Dermis microvascular lymphatic vessel endothelial cell (primary cell): ENCODE measurements around the gene PI4KA. TPM values are rescaled to one million over a fixed set of nuclear protein-coding genes. Genes with fewer than 3 reads are reported as not detected.
"Not testable (repeated sequence)": the region's sequence is repeated elsewhere in the genome, so short reads cannot be mapped to it uniquely, and the experiment has no call there.

Experiments
- DNase-seq, 2 donors: peaks; one replicate each; pipeline versions ENCODE4 v3.0.0 to v3.0.0-alpha.2; 2010; ENCODE audit warnings: low read depth in 2 of 2
- total RNA-seq: library from RNA; depleted of rRNA; stranded (reverse); fragments of >200 nt; gene quantifications from 2 replicates; pipeline ENCODE4 v1.2.1, GENCODE V29; 2014

Gene PI4KA
- total RNA-seq, 1 donor from 2014 or later, result 19.8 TPM

DNA sequence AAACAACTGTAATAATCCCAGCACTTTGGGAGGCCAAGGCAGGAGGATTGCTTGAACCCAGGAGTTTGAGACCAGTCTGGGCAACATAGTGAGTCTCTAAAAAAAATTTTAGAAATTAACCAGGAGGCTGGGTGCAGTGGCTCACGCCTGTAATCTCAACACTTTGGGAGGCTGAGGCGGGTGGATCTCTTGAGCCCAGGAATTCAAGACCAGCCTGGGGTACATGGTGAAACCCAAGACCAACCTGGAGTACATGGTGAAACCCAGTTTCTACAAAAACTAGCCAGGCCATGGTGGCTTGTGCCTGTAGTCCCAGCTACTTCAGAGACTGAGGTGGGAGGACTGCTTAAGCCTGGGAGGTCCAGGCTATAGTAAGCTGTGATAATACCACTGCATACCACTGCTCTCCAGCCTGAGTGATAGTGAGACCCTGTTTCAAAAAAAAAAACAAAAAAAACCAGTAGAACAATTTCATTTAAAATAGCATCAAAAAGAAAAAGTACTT is 11.2 kb downstream of the PI4KA start:
- no peak for DNase-seq

DNA sequence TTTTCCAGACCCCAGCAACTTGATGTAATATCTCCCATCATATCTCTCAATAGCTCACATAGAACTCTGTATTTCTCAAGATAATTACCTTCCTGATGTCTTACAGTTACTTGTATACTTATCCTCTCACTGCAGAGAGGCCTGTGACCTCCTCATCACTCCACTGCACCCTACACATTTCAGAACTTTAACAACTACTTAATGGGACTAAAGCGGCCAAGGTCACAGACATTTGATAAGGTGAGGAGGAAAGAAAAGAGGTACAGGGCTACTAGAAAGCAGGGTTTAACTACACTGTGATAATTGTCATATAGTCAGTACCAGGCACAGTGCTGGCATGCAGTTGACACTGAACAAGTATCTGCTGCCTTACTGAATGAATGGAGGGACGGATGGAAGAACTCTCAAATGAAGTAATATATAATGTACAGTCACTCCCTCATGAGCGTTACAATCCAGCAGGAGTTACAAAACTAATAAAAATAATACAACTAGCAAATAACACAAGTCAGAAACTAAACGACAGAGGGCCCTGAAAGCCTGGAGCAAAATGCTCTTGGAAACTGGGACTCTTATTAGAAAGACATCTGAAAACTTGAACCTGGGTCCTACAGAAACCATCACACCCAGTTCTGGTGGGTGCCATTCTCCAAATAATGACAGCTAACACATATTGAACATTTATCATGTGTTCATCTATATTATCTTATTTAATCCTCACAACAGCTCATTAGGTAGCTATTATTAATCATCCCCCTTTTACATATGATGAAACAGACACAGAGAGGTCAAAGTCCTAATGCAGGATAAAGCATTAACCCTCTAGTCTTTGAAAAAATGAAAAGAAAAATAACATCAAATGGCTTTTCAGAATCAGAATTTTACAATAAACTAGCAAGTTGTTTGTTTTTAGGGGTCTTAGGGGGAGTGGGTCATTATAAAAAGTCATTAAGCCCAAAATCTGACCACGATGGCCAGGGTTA is 14.3 kb downstream of the PI4KA start:
- DNase-seq, result no peak

DNA sequence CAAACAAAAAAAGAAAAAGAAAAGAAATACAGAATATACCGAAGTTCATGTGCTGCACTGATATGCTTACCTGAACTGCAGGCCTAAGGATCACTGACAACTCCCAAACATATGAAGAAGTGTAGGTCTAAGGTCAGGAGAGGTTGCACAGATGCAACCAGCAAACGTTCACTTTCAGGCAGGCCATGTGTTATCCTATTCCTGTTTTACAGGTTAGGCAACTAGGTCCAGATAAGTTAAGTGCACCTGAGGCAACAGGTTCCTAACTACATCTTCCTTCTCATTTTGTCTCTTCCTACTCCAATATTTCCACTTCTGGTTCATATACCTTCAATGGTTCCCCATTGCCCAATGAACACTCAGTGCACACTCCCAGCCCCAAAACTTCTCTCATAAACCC is 15.1 kb downstream of the PI4KA start:
- no peak for DNase-seq

DNA sequence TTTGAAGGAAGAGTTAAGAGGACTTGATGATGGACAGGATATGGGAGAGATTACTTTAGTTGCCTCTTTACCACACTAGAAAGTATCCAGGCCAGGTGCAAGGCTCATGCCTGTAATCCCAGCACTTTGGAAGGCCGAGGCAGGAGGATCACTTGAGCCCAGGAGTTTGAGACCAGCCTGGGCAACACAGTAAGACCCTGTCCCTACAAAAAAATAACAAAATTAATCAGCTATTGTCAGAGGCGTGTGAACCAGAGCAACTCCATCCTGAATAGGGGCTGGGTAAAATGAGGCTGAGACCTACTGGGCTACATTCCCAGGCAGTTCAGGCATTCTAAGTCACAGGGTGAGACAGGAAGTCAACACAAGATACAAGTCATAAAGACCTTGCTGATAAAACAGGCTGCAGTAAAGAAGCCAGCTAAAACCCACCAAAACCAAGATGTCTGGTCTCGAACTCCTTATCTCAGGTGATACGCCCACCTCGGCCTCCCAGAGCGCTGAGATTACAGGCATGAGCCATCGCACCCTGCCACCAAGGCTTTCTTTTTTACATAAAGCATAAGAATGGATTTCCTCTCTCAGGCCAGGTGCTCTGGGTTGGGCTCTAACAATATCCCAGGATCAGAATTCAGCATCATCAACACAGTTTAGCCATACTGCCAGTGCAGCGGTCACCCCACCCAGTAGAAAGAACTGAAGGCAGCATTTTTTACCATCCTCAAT is 17.8 kb downstream of the PI4KA start:
- DNase-seq, result no peak

DNA sequence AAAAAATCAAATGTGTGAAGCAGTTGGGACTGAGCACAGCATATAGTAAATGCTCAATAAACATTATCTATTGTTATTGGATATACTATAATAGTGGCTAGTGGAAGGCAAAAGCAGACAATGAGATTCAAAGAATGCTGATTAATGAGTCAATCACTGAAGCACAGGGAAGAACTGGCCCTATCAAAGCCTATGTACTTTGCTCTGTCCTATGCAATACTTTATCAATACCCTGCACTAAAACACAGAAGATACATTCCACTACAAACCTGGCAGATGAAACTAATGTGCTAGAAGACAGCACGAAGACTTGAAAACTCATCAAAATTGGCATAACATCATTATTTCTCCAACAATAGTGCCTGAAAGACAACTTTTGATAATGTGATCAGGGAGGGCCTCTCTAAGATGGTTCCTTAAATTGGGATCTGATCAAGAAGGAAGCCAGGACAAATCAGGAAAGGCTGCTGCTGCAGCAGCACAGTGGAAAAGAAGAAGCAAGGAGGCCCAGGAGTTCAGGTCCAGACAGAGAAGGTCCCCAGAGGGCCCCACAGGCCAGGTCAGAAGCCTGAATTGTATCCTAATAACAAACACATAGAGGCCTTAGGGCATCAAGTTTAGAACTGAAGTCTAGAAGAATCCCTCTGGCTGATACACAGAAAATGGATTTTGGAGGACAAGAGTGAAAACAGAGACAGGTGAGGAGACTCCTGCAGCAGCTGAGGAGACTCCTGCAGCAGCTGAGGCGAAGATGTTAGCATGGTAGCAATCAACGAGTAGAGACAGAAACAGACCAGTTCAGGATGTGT is 18.6 kb downstream of the PI4KA start:
- DNase-seq, result no peak

DNA sequence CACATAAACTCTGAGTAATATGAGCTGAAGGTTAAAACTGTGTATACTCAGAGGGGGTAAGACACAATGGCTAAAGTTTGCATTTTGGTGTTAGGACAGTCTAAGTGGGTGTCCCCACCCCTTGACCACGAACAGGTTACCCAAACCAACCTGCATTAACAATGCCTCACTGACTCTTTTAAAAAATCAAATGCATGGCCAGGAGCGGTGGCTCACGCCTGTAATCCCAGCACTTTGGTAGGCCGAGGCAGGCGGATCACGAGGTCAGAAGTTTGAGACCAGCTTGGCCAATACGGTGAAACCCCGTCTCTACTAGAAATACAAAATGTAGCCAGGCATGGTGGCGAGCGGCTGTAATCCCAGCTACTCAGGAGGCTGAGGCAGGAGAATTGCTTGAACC is 19.3 kb downstream of the PI4KA start:
- not testable (repeated sequence) for DNase-seq

DNA sequence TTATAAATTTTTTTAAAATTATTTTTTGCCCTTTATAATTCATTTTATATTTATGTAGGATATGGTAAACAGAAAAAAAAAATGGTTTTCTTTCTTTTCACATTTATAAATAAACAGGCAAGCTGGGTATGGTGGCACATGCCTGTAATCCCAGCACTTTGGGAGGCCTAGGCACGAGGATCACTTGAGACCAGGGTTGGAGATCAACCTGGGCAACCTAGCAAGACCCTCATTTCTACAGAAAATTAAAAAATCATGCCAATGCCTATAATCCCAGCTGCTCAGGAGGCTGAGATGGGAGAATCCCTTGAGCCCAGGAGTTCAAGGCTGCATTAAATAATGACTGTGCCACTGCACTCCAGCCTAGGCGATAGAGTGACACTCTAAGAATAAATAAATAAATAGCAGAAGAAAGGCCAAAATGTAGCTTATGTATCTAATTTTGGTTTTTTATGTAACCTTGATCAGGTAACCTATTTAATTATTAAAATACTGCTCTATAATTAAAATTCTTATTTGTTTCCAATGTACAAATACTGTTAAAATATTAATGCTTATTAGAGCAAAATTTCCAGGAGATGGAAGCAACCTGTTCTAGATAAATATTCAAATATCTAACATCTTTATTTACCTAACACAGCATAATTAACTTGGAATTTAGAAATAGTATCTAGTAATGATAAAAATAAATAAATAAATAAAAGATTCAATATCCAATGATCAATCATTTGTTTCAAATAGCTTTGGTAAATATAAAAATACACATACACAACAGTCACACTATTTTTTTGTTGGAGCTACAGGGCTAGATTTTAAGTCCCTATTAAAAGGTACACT is 21.4 kb downstream of the PI4KA start:
- no peak for DNase-seq

DNA sequence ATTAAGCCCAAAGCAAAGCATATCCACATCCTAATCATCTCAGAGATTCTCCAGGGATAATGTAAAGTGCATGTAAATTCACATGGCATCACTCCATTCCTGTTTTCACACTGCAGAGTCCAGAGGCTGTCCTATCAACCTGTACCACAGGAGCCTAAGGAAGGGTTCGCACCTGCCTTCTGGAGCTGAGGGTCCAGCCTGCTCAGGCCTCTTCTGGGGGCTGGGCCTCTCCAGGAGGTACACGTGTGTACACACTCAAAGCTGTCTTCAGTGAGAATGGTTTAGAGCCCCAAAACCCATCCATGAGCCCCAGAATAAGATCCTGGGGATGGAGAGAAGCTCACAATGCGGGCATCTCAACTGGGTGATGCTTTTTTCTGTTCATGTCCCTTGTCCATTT is 23.9 kb downstream of the PI4KA start:
- DNase-seq, result no peak

DNA sequence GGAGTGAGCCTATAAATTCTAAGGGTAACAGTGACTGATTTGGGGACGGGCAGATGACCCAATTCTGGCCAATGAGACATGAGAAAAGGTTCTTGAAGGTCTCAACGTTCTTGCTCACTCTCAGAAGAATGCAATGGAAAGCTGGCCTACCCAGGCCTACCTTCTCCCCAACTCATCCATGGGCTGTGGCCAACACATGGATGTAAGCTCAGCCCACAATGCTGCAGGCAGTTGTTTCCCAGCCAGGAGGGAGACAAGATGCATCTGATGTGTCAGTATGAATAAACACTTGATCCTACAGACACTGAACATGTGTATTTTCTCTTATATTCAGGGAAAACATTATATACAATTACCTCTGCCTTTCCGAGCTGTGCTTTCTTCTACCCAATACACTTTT is 24.4 kb downstream of the PI4KA start:
- no peak for DNase-seq

DNA sequence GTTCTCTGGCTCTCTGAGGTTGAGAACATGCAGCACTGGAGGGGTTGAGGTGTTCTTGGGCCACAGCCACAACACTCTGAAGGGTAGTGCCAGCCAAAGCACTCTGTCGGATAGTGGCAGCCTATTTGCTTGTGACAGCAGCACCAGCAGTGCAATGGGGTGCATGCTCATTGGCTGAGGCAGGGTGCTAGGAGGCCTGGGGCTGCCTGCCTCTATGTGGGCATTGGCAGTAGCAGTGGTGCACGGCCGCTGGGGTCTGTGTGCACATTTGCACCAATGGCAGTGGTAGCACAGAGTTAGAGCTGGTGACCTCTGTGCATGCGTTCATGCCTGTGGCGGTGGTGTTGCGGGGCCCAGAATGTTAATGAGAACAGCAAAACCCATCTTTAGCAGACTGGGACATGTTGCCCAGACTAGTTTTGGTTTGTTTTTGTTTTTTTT is 25.4 kb downstream of the PI4KA start:
- DNase-seq, result no peak

DNA sequence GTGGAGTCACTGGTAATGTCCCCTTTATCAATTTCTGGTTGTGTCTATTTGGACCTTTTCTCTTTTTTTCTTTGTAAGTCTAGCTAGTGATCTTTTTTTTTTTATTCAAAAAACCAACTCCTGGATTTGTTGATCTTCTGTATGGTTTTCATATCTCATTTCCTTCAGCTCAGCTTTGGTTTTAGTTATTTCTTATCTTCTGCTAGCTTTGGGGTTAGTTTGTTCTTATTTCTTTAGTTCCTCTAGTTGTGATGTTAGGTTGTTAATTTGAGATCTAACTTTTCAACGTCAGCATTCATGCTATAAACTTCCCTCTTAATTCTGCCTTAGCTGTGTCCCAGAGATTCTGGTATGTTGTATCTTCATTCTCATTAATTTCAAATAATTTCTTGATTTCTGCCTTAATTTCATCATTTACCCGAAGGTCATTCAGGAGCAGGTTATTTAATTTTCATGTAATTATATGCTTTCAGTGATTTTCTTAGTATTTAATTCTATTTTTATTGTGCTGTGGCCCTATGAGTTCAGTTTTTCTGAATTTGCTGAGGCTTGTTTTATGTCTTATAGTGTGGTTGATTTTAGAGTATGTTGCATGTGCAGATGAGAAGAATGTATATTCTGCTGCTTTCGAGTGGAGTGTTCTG is 29.0 kb downstream of the PI4KA start:
- DNase-seq, result no peak

DNA sequence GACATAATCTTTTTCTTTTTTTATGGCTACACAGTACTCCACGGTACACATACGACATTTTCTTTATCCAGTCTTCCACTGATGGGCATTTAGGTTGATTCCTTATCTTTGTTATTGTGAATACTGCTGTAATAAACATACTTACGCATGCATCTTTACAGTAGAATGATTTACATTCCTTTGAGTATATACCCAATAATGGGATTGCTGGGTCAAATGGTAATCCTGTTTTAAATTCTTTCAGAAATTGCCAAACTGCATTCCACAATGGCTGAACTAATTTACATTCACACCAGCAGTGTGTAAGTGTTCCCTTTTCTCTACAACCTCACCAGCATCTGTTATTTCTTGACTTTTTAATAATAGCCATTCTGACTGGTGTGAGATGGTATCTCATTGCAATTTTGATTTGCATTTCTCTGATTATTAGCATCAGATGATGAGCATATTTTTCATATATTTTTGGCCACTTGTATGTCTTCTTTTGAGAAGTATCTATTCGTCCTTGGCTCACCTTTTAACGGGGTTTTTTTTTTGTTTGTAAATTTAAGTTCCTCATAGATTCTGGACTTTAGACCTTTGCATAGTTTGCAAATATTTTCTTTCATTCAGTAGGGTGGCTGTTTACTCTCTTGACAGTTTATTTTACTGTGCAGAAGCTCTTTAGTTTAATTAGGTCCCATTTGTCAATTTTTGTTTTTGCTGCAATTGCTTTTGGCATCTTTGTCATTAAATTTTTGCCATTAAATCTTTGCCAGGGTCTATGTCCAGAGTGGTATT is 32.0 kb downstream of the PI4KA start:
- DNase-seq, result not testable (repeated sequence)

DNA sequence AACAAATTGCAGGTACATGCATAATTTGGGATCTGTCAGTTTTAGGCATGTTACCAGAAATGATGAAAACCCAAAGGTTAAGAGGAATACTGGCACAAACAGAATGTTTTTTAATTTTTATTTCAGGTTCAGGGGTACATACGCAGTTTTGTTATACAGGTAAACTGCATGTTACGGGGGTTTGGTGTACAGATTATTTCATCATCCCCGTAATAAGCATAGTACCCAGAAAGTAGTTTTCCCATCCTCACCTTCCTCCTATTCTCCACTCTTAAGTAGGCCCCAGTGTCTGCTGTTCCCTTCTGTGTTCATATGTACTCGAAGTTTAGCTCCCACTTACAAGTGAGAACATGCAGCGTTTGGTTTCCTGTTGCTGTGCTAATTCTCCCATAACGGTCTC is 33.0 kb downstream of the PI4KA start:
- no peak for DNase-seq

DNA sequence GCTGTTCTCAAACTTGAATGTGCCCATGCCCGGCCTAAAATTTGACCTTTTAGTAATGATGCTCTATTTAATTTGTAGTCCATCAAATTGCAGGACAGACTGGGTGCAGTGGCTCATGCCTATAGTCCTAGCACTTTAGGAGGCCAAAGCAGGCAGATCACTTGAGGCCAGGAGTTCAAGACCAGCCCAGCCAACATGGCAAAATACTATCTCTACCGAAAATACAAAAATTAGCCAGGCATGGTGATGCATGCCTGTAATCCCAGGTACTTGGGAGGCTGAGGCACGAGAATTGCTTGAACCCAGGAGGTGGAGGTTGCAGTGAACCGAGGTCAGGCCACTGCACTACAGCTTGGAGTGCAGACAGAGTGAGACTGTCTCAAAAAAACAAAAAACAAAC is 33.4 kb downstream of the PI4KA start:
- DNase-seq, result not testable (repeated sequence)

DNA sequence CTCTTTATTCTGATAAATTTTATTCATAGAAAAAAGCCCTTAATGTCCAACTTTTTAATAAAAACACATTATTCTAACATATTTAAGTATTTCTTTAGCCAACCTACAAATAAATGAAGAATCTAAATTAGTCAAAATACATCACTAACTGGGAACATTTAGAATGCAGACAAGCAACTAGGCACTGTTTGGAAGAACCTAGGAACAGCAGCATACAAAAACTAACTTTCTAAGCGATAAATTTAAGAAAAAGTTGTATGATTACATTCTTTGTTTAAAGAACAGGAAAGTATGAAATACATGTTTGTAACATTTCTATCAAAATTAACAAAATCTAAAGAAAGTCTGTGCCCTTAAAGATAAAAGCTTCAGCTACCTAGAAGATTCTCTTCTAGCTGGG is 35.3 kb downstream of the PI4KA start:
- DNase-seq, result no peak

DNA sequence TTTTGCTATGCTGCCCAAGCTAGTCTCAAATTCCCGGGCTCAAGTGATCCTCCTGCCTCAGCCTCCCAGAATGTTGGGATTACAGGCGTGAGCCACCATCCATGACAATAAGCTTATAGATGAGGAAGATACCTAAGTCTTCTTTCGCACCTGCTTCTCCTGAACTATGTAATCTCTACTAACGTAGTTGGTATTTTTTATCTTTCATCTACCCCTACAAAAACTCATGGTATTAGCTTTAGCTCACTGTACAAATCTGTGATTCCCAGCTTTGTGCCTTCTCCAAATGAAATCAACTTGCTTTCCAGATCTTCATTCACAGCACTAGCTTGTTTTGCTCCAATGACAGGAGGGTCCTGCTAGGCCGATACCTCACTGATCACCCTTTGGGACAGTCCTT is 36.4 kb downstream of the PI4KA start:
- DNase-seq, result no peak

DNA sequence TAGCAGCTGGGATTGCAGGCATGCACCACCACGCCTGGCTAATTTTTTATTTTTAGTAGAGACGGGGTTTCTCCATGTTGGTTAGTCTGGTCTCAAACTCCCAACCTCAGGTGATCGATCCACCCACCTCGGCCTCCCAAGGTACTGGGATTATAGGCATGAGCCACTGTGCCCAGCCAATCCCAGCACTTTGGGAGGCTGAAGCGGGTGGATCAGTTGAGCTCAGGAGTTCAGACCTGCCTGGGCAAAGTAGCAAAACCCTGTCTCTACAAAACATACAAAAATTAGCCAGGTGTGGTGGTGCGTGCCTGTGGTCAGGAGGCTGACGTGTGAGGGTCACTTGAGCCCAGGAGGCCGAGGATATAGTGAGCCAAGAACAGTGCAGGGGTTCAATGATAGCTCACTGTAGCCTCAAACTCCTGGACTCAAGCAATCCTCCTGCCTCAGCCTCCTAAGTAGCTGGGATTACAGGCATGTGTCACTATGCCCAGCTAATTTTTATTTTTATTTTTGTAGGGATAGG is 36.8 kb downstream of the PI4KA start:
- DNase-seq, result not testable (repeated sequence)

DNA sequence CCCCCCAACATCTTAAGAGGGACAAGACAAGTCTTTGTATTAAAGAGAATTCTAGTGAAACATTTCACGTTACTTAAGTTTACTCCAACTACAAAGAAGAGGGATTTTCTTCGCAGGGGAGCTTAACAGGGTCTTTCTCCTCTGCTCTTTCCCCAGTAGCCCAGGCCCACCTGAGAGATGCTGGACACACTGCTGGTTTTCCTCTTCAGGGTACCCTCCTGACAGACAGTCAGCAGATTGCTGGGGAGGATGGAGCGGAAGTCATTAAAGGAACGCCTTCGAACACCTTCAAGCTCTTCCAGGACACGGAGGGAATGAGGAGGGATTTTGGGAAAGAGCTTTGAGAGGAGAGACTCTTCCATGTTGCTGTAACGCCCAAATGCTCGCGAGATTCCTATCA is 39.1 kb downstream of the PI4KA start:
- DNase-seq, result no peak

DNA sequence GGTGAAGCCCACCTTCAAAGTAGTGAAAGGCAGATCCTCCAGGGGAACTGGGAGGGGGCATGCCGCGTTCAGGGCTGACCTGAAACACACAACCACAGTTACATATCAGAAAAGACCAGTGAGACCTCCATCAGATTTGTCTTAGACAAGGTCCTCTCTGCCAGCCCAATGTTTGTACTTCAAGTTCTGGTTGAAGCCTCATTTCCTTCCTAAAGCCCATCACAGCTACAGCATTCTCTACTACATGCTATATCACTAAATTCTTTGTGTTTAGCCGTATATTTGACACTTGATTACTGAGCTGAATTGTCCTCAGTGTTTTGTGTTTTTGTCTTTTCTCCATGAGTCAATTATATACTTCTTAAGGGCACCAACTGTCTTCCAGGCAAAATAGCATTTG is 40.1 kb downstream of the PI4KA start:
- DNase-seq, result no peak
